ENCODE results near the gene ATP6V0A4. TPM values are rescaled to one million over a fixed set of nuclear protein-coding genes. Genes with fewer than 3 reads are reported as not detected.

ATP6V0A4 gene
- total and polyA plus RNA-seq, 8 donors = 0.09 to 0.56 (median 0.23) TPM; not detected in 1

GRCh38 chr7:138727336-138728099, 70.5 kb downstream of the ATP6V0A4 start:
- Histone ChIP-seq H3K4me3 (no peak overlapping the region), H3K4me1 (no peaks in the 10 kb centered on the region), H3K27me3 (no peaks in the 10 kb centered on the region), H3K36me3 (no peaks in the 10 kb centered on the region), H3K27ac (no peak overlapping the region), H3K9me3 (no peaks in the 10 kb centered on the region)
- intact Hi-C loops (cut with DNase I) = no loop called here
- 62 to 68% methylated on average over 10 of the region's 10 CpGs for WGBS, 2 donors
- FAIRE-seq = no peak
- DNase-seq = no peak
- no peak for TF ChIP-seq CTCF (IDR thresholded peaks at IDR 0.05)
- ATAC-seq = peak in 1 of 4 donors; percentile 22

DNA sequence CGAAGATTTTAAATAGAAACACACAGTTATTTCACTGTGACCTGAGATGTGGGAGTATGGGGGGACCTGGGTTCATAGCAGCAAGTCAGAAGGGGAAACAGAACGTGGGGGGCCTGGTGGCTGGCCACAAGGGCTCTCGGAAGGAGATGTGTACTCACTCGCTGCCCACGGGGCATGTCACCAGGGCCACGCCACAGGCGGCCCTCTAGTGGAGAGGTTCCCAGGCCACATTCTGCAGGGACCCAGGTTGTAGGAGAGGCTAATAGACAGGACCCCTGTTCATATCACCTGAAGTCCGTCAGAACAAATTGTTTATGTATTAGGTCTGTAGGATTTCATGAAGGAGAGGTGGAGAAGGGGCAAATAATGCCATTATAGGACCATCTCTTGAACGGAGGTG, 71.7 kb downstream of the ATP6V0A4 start:
- Histone ChIP-seq H3K9me3 (no peaks in the 10 kb centered on the region), H3K27ac (no peak overlapping the region), H3K4me1 (no peaks in the 10 kb centered on the region), H3K36me3 (no peaks in the 10 kb centered on the region), H3K4me3 (no peak overlapping the region), H3K27me3 (no peaks in the 10 kb centered on the region)
- no peak for DNase-seq
- intact Hi-C loops (cut with DNase I) = no loop called here
- 72 to 85% methylated on average over 9 of the region's 9 CpGs for WGBS, 2 donors
- no peak for ATAC-seq
- TF ChIP-seq CTCF (IDR thresholded peaks at IDR 0.05) = no peak
- FAIRE-seq = no peak

- DNase-seq (no peak), FAIRE-seq (no peak), ATAC-seq (no peak)
- no peaks in the 10 kb centered on the region for H3K36me3 ChIP-seq
- no peaks in the 10 kb centered on the region for H3K27me3 ChIP-seq
- intact Hi-C loops (cut with DNase I) = no loop called here
- H3K27ac ChIP-seq = no peak overlapping the region
- TF ChIP-seq CTCF (IDR thresholded peaks at IDR 0.05) = no peak
- H3K9me3 ChIP-seq = no peaks in the 10 kb centered on the region
- no peak overlapping the region for H3K4me3 ChIP-seq
- WGBS, 2 donors = 87 to 88% methylated on average over 4 of the region's 4 CpGs
- no peaks in the 10 kb centered on the region for H3K4me1 ChIP-seq
Observed at GRCh38 chr7:138720286-138720685, 77.7 kb downstream of the ATP6V0A4 start.

GRCh38 chr7:138716889-138717288, 81.1 kb downstream of the ATP6V0A4 start:
- no peak for FAIRE-seq
- WGBS, 2 donors = 93 to 97% methylated on average over 7 of the region's 7 CpGs

More at GRCh38 chr7:138716889-138717288, 81.1 kb downstream of the ATP6V0A4 start:
- Histone ChIP-seq H3K27ac (no peak overlapping the region), H3K36me3 (no peaks in the 10 kb centered on the region), H3K9me3 (no peaks in the 10 kb centered on the region), H3K4me1 (no peaks in the 10 kb centered on the region), H3K27me3 (no peaks in the 10 kb centered on the region), H3K4me3 (no peak overlapping the region)
- no peak for TF ChIP-seq CTCF (IDR thresholded peaks at IDR 0.05)
- DNase-seq (no peak), ATAC-seq (no peak)
- intact Hi-C loops (cut with DNase I) = no loop called here
